GM21360 (cell line): ENCODE results near the gene OR52I2.

Source experiments
- ATAC-seq: cut with Tn5 transposase; IDR thresholded peaks from one replicate; pipeline ENCODE4 v1.9.1; 2021; ENCODE audit warnings: mild to moderate bottlenecking, moderate library complexity; ENCODE audit not compliant: unreplicated experiment

The OR52I2 gene

GRCh38 chr11:4581443-4581842 lies at the start of gene OR52I2:
TSS of gene OR52I2 (plus strand) at chr11:4581743.
- no peak for ATAC-seq

- ATAC-seq, result peak; percentile 76
These were observed 41.8 kb upstream of the OR52I2 start for GRCh38 chr11:4539603-4540219.

- no peak for ATAC-seq
These were observed 40.5 kb upstream of the OR52I2 start for GRCh38 chr11:4541071-4541470.

GRCh38 chr11:4543561-4543960 lies 38.0 kb upstream of the OR52I2 start:
- no peak for ATAC-seq

GRCh38 chr11:4544891-4545290 lies 36.7 kb upstream of the OR52I2 start, which contains the start of gene OR52M1:
TSS of gene OR52M1 (plus strand) at chr11:4545191. CDS start at chr11:4545191, 0 bp downstream.
- no peak for ATAC-seq

- ATAC-seq, result no peak
These were observed 34.7 kb upstream of the OR52I2 start for GRCh38 chr11:4546878-4547277.

- ATAC-seq, result no peak
These were observed 34.1 kb upstream of the OR52I2 start for GRCh38 chr11:4547416-4547815.

GRCh38 chr11:4551346-4551979 lies 30.1 kb upstream of the OR52I2 start:
- no peak for ATAC-seq

- ATAC-seq, result no peak
These were observed 21.8 kb upstream of the OR52I2 start for GRCh38 chr11:4559527-4560440.

GRCh38 chr11:4560467-4560866 lies 21.1 kb upstream of the OR52I2 start:
- no peak for ATAC-seq

- ATAC-seq, result no peak
These were observed 16.2 kb upstream of the OR52I2 start for GRCh38 chr11:4565371-4565770.

GRCh38 chr11:4569075-4569474 lies 12.5 kb upstream of the OR52I2 start:
- no peak for ATAC-seq

GRCh38 chr11:4576880-4577279 lies 4.7 kb upstream of the OR52I2 start:
- ATAC-seq, result no peak

GRCh38 chr11:4577761-4578160 lies 3.8 kb upstream of the OR52I2 start:
- no peak for ATAC-seq

- no peak for ATAC-seq
These were observed 2.9 kb upstream of the OR52I2 start for GRCh38 chr11:4578624-4579023.

GRCh38 chr11:4580124-4580523 lies 1.4 kb upstream of the OR52I2 start:
- no peak for ATAC-seq

GRCh38 chr11:4589017-4589416 lies 7.5 kb downstream of the OR52I2 start:
- ATAC-seq, result no peak

GRCh38 chr11:4593739-4594138 lies 12.2 kb downstream of the OR52I2 start, which contains the start of gene OR52I1:
TSS of gene OR52I1 (plus strand) at chr11:4594039. CDS start at chr11:4594039, 0 bp downstream.
- no peak for ATAC-seq

GRCh38 chr11:4605057-4605456 lies 23.5 kb downstream of the OR52I2 start:
- ATAC-seq, result no peak

GRCh38 chr11:4606231-4607015 lies 24.9 kb downstream of the OR52I2 start:
- no peak for ATAC-seq

- no peak for ATAC-seq
These were observed 25.6 kb downstream of the OR52I2 start for GRCh38 chr11:4607096-4607495.
